Endodermal cell (in vitro differentiated cells): Measurements from ENCODE around the gene WBP1. TPM values are rescaled to one million over a fixed set of nuclear protein-coding genes. Genes with fewer than 3 reads are reported as not detected.
A peak's percentile ranks its signal among the peaks of the same experiment; 100 is the strongest.

Experiments used
- DNase-seq: peaks from one replicate; pipeline ENCODE4 v3.0.0-alpha.2; 2017
- H3K27ac ChIP-seq: 2 replicates; pipeline ENCODE4 v1.5.1; 2013; ENCODE audit warnings: mild to moderate bottlenecking, low read depth, low read length, moderate library complexity
- H3K27me3 ChIP-seq: 2 replicates; pipeline ENCODE4 v1.6.1; 2013; ENCODE audit warnings: mild to moderate bottlenecking, low read length, moderate library complexity; ENCODE audit not compliant: insufficient read depth, control insufficient read depth, poor library complexity, severe bottlenecking
- H3K36me3 ChIP-seq: 2 replicates; pipeline ENCODE4 v1.7.0; 2013; ENCODE audit warnings: mild to moderate bottlenecking, low read length, moderate library complexity; ENCODE audit not compliant: control insufficient read depth, insufficient read depth
- H3K4me1 ChIP-seq: one replicate; pipeline ENCODE4 v1.7.0; 2013; ENCODE audit warnings: low read length; ENCODE audit not compliant: control insufficient read depth, insufficient read depth
- H3K4me3 ChIP-seq: 2 replicates; pipeline ENCODE4 v1.5.1; 2013; ENCODE audit warnings: mild to moderate bottlenecking, low read length, moderate library complexity
- H3K9ac ChIP-seq: 2 replicates; pipeline ENCODE4 v1.6.1; 2013; ENCODE audit warnings: mild to moderate bottlenecking, low read length, moderate library complexity; ENCODE audit not compliant: poor library complexity, severe bottlenecking; ENCODE audit errors: extremely low read depth
- H3K9me3 ChIP-seq: 2 replicates; pipeline ENCODE4 v1.6.1; 2013; ENCODE audit warnings: mild to moderate bottlenecking, low read length, moderate library complexity; ENCODE audit not compliant: control insufficient read depth
- H3K27ac Mint-ChIP-seq: 2 replicates; pipeline ENCODE4 v1.8.0; 2020; ENCODE audit warnings: mixed read lengths
- H3K27me3 Mint-ChIP-seq: 2 replicates; pipeline ENCODE4 v1.8.0; 2021; ENCODE audit warnings: mild to moderate bottlenecking, mixed read lengths; ENCODE audit not compliant: insufficient read depth
- H3K36me3 Mint-ChIP-seq: 2 replicates; pipeline ENCODE4 v1.8.0; 2020; ENCODE audit warnings: low read depth, mixed read lengths
- H3K4me1 Mint-ChIP-seq: 2 replicates; pipeline ENCODE4 v1.8.0; 2020; ENCODE audit warnings: mixed read lengths
- H3K4me3 Mint-ChIP-seq: 2 replicates; pipeline ENCODE4 v1.8.0; 2020; ENCODE audit warnings: mild to moderate bottlenecking, moderate library complexity, mixed read lengths
- H3K9me3 Mint-ChIP-seq: 2 replicates; pipeline ENCODE4 v1.8.0; 2020; ENCODE audit warnings: mild to moderate bottlenecking, mixed read lengths
- CTCF ChIP-seq: fragments of 200-600 bp; sonication (generic); conservative IDR thresholded peaks from 2 replicates; pipeline ENCODE4 v1.5.0; 2021; ENCODE audit warnings: antibody characterized with exemption, mild to moderate bottlenecking
- WGBS, 2 experiments: methylation state at CpG; one replicate each; pipeline versions ENCODE4 v1.1.5 to v1.1.7; 2013; ENCODE audit warnings: missing lambda C conversion rate in 2 of 2, mixed read lengths in 1 of 2; ENCODE audit not compliant: insufficient coverage in 1 of 2, insufficient read length in 1 of 2; 5-methylcytosine and 5-hydroxymethylcytosine counted together
- total RNA-seq, 2 donors: library from RNA; stranded (reverse); fragmentation: NEBNext Ultra II Directional in 1 of 2; extraction: Animal tissue kit (Norgen Biotek cat#: 25700) in 1 of 2; gene quantifications; 2 replicates in 1 of 2; 3 replicates in 1 of 2; pipeline ENCODE4 v1.2.1, GENCODE V29; 2021

The WBP1 gene
- total RNA-seq, 2 donors from 2014 or later = 110 to 116 TPM

- Histone ChIP-seq H3K27ac (no peak overlapping the region), H3K9me3 (no peaks in the 10 kb centered on the region), H3K4me3 (no peak overlapping the region), H3K36me3 (peaks cover 86% of the 10 kb centered on the region), H3K27me3 (no peaks in the 10 kb centered on the region), H3K9ac (no peak overlapping the region), H3K4me1 (peaks cover 8% of the 10 kb centered on the region)
- WGBS, 2 experiments = 95 to 96% methylated on average over 6 to 11 of the region's 11 CpGs
- no peak for TF ChIP-seq CTCF
- no peak for DNase-seq
- Mint-ChIP-seq H3K4me1 (peaks cover 28% of the 10 kb centered on the region), H3K36me3 (peaks cover 68% of the 10 kb centered on the region), H3K9me3 (no peaks in the 10 kb centered on the region), H3K27me3 (no peaks in the 10 kb centered on the region), H3K27ac (no peak overlapping the region), H3K4me3 (no peak overlapping the region)
Measured at GRCh38 chr2:74430502-74430901, 27.7 kb upstream of the WBP1 start.

- H3K36me3 Mint-ChIP-seq = peaks cover 50% of the 10 kb centered on the region
- no peak for DNase-seq
- peaks cover 70% of the 10 kb centered on the region for H3K36me3 ChIP-seq
- H3K4me1 ChIP-seq = peaks cover 12% of the 10 kb centered on the region
- H3K9ac ChIP-seq = no peak overlapping the region
- no peaks in the 10 kb centered on the region for H3K27me3 ChIP-seq
- H3K27ac ChIP-seq = no peak overlapping the region
- no peak overlapping the region for H3K4me3 ChIP-seq
- peak overlapping the region; percentile 82 for H3K27ac Mint-ChIP-seq
- H3K27me3 Mint-ChIP-seq = no peaks in the 10 kb centered on the region
- TF ChIP-seq CTCF = no peak
- WGBS, 2 experiments = 96% methylated on average over 33 to 43 of the region's 43 CpGs
- H3K4me3 Mint-ChIP-seq = no peak overlapping the region
- H3K9me3 Mint-ChIP-seq = no peaks in the 10 kb centered on the region
- H3K4me1 Mint-ChIP-seq = peaks cover 35% of the 10 kb centered on the region
- no peaks in the 10 kb centered on the region for H3K9me3 ChIP-seq
Measured at GRCh38 chr2:74436111-74436805, 22.0 kb upstream of the WBP1 start.

- Histone ChIP-seq H3K4me1 (peaks cover 12% of the 10 kb centered on the region), H3K27me3 (no peaks in the 10 kb centered on the region), H3K9ac (no peak overlapping the region), H3K27ac (no peak overlapping the region), H3K4me3 (no peak overlapping the region), H3K9me3 (no peaks in the 10 kb centered on the region), H3K36me3 (peaks cover 62% of the 10 kb centered on the region)
- 85 to 100% methylated on average over 3 to 6 of the region's 6 CpGs for WGBS, 2 experiments
- H3K4me1 Mint-ChIP-seq = peaks cover 35% of the 10 kb centered on the region
- H3K4me3 Mint-ChIP-seq = peak overlapping the region; percentile 8
- TF ChIP-seq CTCF = no peak
- DNase-seq = peak; percentile 74
- H3K9me3 Mint-ChIP-seq = no peaks in the 10 kb centered on the region
- peak overlapping the region; percentile 44 for H3K27ac Mint-ChIP-seq
- no peaks in the 10 kb centered on the region for H3K27me3 Mint-ChIP-seq
- peaks cover 43% of the 10 kb centered on the region for H3K36me3 Mint-ChIP-seq
Measured at GRCh38 chr2:74436848-74437695, 21.2 kb upstream of the WBP1 start.
